Suprapubic skin (tissue), 4 donors: ENCODE data around the gene MIXL1.

Source experiments
- CTCF ChIP-seq, 2 donors: fragments of 200-600 bp in 1 of 2; fragments of 450-650 bp in 1 of 2; sonication (generic) in 1 of 2; IDR thresholded peaks; one replicate each; pipeline ENCODE4 v1.5.1; 2016 to 2019; ENCODE audit warnings: antibody characterized with exemption in 2 of 2, mild to moderate bottlenecking in 1 of 2, moderate library complexity in 1 of 2
- POLR2A ChIP-seq, 2 donors: fragments of 450-650 bp; IDR thresholded peaks; one replicate each; pipeline ENCODE4 v1.6.1; 2017; ENCODE audit warnings: antibody characterized with exemption in 2 of 2, mild to moderate bottlenecking in 2 of 2, moderate library complexity in 2 of 2
- POLR2AphosphoS5 ChIP-seq, 3 donors: sonication (generic); formaldehyde crosslinking; IDR thresholded peaks; one replicate each; pipeline ENCODE4 v1.6.1; 2017; ENCODE audit warnings: antibody characterized with exemption in 3 of 3

DNA sequence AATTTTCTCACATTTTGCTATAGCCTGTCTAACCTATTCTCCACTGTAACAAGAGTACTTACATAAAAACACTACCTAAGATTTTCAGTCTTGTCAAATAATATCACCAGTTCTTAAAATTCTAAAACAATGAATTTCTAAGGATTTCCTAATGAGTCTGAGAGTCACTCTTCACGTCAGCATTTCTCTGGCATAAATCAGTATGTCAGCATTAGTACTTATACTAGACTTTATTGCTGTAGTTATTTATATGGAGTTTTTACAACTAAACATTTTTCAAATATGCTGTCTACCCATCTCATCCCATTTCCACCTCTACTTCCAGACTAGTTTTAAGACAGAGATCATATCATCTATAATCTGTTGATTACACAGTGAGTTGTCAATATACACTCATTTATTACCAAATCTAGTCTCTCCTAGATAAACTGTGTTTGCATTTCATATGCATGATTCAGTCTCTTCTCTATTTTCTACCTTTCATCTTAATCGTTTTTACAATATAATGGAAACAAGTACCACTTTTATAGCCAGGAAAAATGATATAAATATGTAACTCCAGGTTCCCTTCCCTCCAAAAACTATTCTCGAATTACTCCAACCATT, 52.7 kb downstream of the MIXL1 start:
- TF ChIP-seq CTCF (IDR thresholded peaks at IDR 0.05) (no peak), POLR2AphosphoS5 (IDR thresholded peaks at IDR 0.05) (no peak), POLR2A (IDR thresholded peaks at IDR 0.05) (no peak)
